GM12892 (cell line): ENCODE results near the gene CIB2.

Experiments
- POLR2AphosphoS5 ChIP-seq: IDR thresholded peaks from 2 replicates; pipeline ENCODE4 v1.6.1; 2011; ENCODE audit warnings: low read depth, low read length, control low read depth
- TAF1 ChIP-seq: IDR thresholded peaks from 2 replicates; pipeline ENCODE4 v1.6.1; 2011; ENCODE audit warnings: low read depth, mild to moderate bottlenecking, control low read depth, low read length, borderline replicate concordance

GRCh38 chr15:78167227-78167888 is 36.1 kb upstream of the CIB2 start:
- TF ChIP-seq POLR2AphosphoS5 = no peak
- no peak for TF ChIP-seq TAF1
